ENCODE results near the gene OXTR. TPM values are rescaled to one million over a fixed set of nuclear protein-coding genes. Genes with fewer than 3 reads are reported as not detected.
"Not testable (repeated sequence)": the region's sequence is repeated elsewhere in the genome, so short reads cannot be mapped to it uniquely, and the experiment has no call there.

OXTR gene
- total RNA-seq, 1 experiment from 2014 or later = 0.63 TPM

DNA sequence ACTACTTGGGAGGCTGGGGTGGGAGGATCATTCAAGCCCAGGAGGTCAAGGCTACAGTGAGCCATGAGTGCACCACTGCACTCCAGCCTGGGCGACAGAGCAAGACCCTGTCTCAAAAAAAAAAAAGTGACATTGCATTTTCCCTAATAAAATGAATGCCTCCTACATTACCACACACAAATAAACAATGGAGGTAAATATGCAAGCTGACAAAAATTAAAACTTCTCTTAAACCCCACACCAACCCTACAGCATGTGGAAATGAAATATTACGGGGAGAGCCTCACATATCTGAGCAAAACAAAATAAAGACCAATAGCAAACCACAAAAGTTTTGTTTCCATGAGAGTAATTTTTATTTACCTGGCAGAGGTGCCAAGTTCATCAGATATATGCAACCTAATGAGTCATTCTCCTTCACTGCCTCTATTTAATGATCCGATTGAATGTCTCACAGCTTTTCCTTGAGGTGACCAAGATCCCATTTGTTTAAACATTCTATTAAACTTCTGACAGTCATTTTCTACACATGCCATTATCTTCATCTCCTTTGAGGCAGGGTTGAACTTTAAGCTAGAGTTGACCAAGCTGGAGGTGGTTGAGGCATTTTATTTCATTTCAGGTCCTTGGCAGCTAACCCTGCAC lies 45.2 kb downstream of the OXTR start:
- intact Hi-C loops (cut with micrococcal nuclease) = no loop called here
- no peaks in the 10 kb centered on the region for H3K27me3 Mint-ChIP-seq (ENCODE audit: insufficient read depth, unreplicated experiment)
- no peak overlapping the region for H3K27ac Mint-ChIP-seq (ENCODE audit: low read depth, unreplicated experiment)
- no peaks in the 10 kb centered on the region for H3K9me3 Mint-ChIP-seq (ENCODE audit: unreplicated experiment)
- ChIA-PET POLR2A (interaction anchor here (0.6 to 1.9 kb wide), 6 partner anchors 10 to 312 kb away, joined by 3 to 8 read pairs (median 4); no protein-coding TSS in a partner anchor), CTCF (interaction anchor here (0.6 to 2.1 kb wide), 4 partner anchors 11 to 422 kb away, joined by 3 to 7 read pairs (median 4); partner anchors contain the start of gene OXTR)
- H3K4me1 Mint-ChIP-seq (ENCODE audit: insufficient read depth, unreplicated experiment) = peaks cover 16% of the 10 kb centered on the region
- no TSS peak for BruUV-seq (replicated peaks)
- H3K36me3 Mint-ChIP-seq (ENCODE audit: insufficient read depth, unreplicated experiment) = no peaks in the 10 kb centered on the region
- DNase-seq (ENCODE audit: unreplicated experiment) = peak; percentile 55
- TF ChIP-seq, protein P1, sequence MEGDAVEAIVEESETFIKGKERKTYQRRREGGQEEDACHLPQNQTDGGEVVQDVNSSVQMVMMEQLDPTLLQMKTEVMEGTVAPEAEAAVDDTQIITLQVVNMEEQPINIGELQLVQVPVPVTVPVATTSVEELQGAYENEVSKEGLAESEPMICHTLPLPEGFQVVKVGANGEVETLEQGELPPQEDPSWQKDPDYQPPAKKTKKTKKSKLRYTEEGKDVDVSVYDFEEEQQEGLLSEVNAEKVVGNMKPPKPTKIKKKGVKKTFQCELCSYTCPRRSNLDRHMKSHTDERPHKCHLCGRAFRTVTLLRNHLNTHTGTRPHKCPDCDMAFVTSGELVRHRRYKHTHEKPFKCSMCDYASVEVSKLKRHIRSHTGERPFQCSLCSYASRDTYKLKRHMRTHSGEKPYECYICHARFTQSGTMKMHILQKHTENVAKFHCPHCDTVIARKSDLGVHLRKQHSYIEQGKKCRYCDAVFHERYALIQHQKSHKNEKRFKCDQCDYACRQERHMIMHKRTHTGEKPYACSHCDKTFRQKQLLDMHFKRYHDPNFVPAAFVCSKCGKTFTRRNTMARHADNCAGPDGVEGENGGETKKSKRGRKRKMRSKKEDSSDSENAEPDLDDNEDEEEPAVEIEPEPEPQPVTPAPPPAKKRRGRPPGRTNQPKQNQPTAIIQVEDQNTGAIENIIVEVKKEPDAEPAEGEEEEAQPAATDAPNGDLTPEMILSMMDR (IDR thresholded peaks at IDR 0.05; ENCODE audit: unreplicated experiment) = no peak
- H3K4me3 Mint-ChIP-seq (ENCODE audit: unreplicated experiment) = no peak overlapping the region

DNA sequence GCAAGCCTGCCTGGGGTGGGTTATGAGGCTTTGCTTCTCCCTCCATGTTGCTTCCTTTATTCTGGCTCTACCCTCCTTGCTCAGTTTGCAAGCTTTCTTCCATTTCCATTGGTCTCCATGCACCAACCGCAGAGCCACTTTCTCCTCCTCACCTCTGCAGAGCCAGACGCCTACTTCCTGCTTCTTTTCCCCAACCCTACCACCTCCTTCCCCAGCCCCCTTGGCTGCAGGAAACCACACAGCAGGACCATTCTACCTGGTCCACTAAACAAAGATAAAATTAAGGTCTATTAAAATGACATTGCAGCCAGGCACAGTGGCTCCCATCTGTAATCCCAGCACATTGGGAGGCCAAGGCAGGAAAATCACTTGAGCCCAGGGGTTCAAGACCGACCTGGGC lies 45.8 kb downstream of the OXTR start:
- intact Hi-C loops (cut with micrococcal nuclease) = no loop called here

DNA sequence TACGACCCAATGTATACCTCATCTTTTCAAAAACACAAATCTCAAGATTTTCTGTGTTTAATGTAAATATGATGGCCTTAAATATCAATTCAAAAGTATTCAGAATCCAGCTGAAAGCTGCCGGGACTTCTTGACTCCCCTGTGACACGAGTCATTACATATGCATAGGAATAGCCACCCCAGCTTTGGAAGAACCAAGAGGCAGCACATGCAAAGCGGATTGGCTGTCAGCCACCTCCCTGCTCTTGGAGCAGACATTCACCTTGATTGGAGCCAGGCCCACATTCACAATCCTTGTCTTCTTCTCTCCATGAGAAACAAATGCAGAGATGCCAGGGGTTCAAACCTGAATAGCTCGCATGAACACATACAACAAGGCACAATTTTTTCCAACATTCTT lies 46.6 kb downstream of the OXTR start:
- DNase-seq (ENCODE audit: unreplicated experiment) = no peak
- H3K27me3 Mint-ChIP-seq (ENCODE audit: insufficient read depth, unreplicated experiment) = no peaks in the 10 kb centered on the region
- CTCF ChIA-PET = interaction anchor here (0.6 kb wide), 1 partner anchor 54 kb away, joined by 4 read pairs; no protein-coding TSS in a partner anchor

More for the DNA sequence above, 45.8 kb downstream of the OXTR start:
- ChIA-PET POLR2A (interaction anchor here (0.7 to 1.9 kb wide), 3 partner anchors 11 to 313 kb away, joined by 3 to 8 read pairs (median 4); no protein-coding TSS in a partner anchor), CTCF (interaction anchor here (1.9 to 2.1 kb wide), 2 partner anchors 17 to 46 kb away, joined by 6 to 7 read pairs; partner anchors contain the start of gene OXTR)
- Mint-ChIP-seq H3K4me1 (ENCODE audit: insufficient read depth, unreplicated experiment) (peaks cover 16% of the 10 kb centered on the region), H3K9me3 (ENCODE audit: unreplicated experiment) (no peaks in the 10 kb centered on the region), H3K4me3 (ENCODE audit: unreplicated experiment) (no peak overlapping the region), H3K27me3 (ENCODE audit: insufficient read depth, unreplicated experiment) (no peaks in the 10 kb centered on the region), H3K36me3 (ENCODE audit: insufficient read depth, unreplicated experiment) (no peaks in the 10 kb centered on the region), H3K27ac (ENCODE audit: low read depth, unreplicated experiment) (no peak overlapping the region)
- TF ChIP-seq, protein P1 (IDR thresholded peaks at IDR 0.05; ENCODE audit: unreplicated experiment) = no peak
- DNase-seq (ENCODE audit: unreplicated experiment) = no peak
- BruUV-seq (replicated peaks) = no TSS peak

DNA sequence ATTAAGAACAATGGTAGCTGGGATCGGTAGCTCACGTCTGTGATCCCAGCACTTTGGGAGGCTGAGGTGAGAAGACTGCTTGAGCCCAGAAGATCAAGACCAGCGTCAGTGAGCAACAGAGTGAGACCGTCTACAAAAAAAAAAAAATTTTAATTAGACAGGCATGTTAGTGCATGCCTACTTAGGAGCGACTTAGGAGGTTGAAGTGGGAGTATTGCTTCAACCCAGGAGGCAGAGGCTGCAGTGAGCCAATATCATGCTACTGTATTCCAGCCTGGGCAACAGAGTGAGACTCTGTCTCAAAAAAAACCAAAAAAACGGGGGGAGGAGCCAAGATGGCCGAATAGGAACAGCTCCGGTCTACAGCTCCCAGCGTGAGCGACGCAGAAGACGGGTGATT lies 53.7 kb downstream of the OXTR start:
- not testable (repeated sequence) for H3K4me3 Mint-ChIP-seq (ENCODE audit: unreplicated experiment); H3K27me3 Mint-ChIP-seq (ENCODE audit: insufficient read depth, unreplicated experiment)
- peak; percentile 50 for DNase-seq (ENCODE audit: unreplicated experiment)

More for the DNA sequence above, 46.6 kb downstream of the OXTR start:
- TF ChIP-seq, protein P1 (IDR thresholded peaks at IDR 0.05; ENCODE audit: unreplicated experiment) = no peak
- no TSS peak for BruUV-seq (replicated peaks)
- POLR2A ChIA-PET = interaction anchor here (0.7 to 1.2 kb wide), 2 partner anchors 10 to 114 kb away, joined by 3 to 4 read pairs; no protein-coding TSS in a partner anchor
- intact Hi-C loops (cut with micrococcal nuclease) = no loop called here
- Mint-ChIP-seq H3K36me3 (ENCODE audit: insufficient read depth, unreplicated experiment) (no peaks in the 10 kb centered on the region), H3K27ac (ENCODE audit: low read depth, unreplicated experiment) (no peak overlapping the region), H3K4me3 (ENCODE audit: unreplicated experiment) (no peak overlapping the region), H3K4me1 (ENCODE audit: insufficient read depth, unreplicated experiment) (peaks cover 16% of the 10 kb centered on the region), H3K9me3 (ENCODE audit: unreplicated experiment) (no peaks in the 10 kb centered on the region)

More for the DNA sequence above, 53.7 kb downstream of the OXTR start:
- H3K9me3 Mint-ChIP-seq (ENCODE audit: unreplicated experiment); H3K36me3 Mint-ChIP-seq (ENCODE audit: insufficient read depth, unreplicated experiment); intact Hi-C loops (cut with micrococcal nuclease); BruUV-seq (replicated peaks): not testable (repeated sequence)
- ChIA-PET POLR2A (interaction anchor here (1.1 kb wide), 1 partner anchor 16 kb away, joined by 3 read pairs; no protein-coding TSS in a partner anchor), CTCF (interaction anchor here (0.6 kb wide), 1 partner anchor 53 kb away, joined by 5 read pairs; the partner anchor contains the start of gene OXTR)
- Mint-ChIP-seq H3K27ac (ENCODE audit: low read depth, unreplicated experiment) (peak overlapping the region; percentile 61), H3K4me1 (ENCODE audit: insufficient read depth, unreplicated experiment) (peaks cover 25% of the 10 kb centered on the region)
